Measurements from ENCODE around the gene OR1E1.
"Not testable (repeated sequence)": the region's sequence is repeated elsewhere in the genome, so short reads cannot be mapped to it uniquely, and the experiment has no call there.

The OR1E1 gene, protein sequence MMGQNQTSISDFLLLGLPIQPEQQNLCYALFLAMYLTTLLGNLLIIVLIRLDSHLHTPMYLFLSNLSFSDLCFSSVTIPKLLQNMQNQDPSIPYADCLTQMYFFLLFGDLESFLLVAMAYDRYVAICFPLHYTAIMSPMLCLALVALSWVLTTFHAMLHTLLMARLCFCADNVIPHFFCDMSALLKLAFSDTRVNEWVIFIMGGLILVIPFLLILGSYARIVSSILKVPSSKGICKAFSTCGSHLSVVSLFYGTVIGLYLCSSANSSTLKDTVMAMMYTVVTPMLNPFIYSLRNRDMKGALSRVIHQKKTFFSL

DNA sequence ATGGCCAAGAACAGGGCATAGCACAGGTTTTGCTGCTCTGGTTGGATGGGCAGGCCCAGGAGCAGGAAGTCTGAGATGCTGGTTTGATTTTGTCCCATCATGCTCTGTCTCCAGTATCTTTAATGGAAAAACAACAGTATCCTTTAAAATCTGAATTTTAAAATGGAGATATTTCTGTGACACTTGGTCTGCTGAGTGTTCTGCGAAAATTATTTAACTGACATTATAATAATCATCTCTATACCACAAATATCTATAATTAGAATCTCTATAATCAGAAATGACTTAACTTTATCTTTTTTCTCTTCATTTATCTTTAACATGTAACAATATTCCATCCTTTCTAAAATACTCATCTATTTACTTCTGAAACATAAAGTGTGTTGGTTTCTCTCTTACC is at the start of gene OR1E1:
TSS of gene OR1E1 (minus strand) at position 101 of the 400 bp plus-strand sequence. CDS start at position 101, 0 bp downstream.
- DNase-seq, result no peak

DNA sequence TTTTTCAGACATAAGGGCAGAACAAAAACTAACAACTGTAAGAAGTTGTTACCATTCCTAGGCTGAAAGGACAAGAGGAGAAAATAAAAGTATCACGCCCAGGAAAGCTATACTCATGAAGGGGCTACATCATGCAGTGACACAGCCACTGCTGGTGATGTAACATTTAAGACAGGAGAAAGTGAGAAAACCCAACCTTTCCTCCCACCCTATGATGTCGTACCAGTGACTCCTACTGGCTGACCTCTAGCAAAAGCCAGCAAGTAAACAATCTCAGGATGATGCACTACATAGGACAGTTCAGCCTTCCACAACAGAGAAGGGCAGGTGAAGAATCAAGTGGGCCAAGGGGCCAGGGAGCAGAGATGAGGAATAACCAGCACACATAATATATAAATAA is 49.4 kb upstream of the OR1E1 start:
- DNase-seq, result no peak

DNA sequence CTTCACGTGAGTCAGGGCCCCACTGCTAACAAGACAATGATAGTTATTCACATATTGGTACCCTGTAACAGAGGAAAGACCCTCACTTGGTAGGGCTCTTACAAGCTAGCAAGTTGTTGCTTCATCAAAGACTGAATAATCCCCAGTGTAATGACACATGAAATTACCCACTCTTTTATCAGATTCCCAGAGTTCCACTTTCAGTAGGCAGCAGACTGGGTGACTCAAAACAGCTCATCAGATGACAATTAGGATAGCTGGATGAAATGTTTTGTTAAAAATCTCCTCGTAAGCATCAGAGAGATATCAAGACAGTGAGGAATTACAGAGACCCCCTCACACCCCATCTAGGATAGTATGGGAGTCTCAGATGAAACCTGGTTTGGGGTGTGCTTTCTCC is 42.2 kb upstream of the OR1E1 start:
- no peak for DNase-seq

DNA sequence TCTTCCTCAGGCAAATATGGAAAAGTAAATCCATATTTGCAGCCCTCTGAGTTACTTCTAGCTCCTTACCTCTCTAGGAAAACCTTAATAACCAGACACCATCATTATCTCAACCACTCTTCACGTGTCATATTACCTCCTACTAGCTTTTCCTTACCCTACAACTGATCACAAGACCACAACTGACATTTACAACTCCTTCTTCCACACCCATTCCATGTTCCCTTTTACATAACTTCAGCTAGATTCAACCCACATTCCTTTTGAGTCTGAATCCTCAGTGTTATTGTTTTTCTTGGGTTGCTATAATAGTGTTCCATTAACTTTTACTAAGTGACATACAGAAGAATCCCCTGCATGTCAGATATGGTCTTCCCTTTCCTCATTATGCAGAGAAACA is 40.2 kb upstream of the OR1E1 start:
- no peak for DNase-seq

GRCh38 chr17:3433741-3434140 is 35.5 kb upstream of the OR1E1 start, which contains the start of gene OR1E2:
Gene OR1E2, minus strand, starts transcription at chr17:3433841. Its CDS starts 0 bp downstream, at chr17:3433841.
- no peak for DNase-seq

GRCh38 chr17:3433215-3433614 is 35.0 kb upstream of the OR1E1 start:
- DNase-seq, result not testable (repeated sequence)

DNA sequence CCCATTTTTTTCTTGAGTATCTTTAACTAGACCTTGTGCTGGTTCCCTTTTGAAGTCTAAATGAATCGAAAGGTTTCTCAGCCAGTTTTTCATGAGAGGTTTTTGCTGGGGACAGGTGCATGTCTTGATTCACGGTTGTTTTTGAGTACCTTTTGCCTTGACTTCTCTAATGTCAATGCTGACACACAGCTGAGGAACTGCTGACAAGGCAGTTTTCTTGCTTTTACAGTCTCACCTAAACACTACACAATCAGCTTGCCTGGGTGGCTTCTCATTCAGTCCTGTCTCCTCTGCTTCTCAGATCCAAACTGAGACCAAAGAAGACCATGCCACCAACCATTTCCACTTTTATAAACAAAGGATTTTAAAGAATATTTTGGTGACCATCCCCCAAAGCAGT is 20.0 kb upstream of the OR1E1 start:
- no peak for DNase-seq

- no peak for DNase-seq
These were observed 17.4 kb upstream of the OR1E1 start for GRCh38 chr17:3415610-3416009.

DNA sequence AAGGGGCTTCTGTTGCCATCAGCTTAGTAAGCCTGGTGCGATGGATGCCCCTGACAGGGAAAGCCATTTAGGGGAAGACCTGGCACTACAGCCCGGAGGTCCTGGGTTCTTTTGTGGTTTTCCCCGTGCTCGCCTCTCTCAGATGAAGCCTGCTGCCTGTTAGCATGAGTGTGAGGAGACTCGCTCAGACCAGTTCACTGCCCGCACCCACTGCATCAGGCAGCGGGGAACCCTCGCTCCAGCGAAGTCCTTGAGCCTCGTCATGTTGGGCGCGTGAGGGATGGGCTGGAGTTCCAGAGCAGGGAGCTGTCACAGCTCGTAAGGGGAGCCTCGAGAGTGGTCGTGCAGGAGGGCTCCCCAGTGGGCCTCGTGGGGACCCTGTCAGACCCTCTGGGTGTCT is 14.0 kb upstream of the OR1E1 start:
- not testable (repeated sequence) for DNase-seq

DNA sequence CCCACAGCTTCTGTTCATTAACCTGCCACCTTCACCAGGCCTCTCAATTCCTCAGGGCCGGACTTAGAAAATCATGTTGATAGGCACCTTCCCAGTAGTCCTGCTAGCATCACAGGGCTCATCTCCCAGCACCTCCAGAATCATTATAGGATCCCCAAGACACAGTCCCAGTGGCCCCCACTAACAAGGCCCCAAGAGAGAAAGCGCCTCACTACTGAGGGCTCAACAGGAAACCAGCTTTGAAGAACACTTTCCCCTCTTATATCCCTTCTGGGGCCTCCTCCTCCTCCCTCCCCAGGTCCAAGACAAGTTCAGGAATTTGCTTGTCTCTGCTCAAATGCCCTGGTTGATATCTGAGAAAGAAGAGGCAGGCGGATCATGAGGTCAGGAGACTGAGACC is 12.9 kb upstream of the OR1E1 start, which contains the start of gene OR3A3:
TSS of gene OR3A3 (plus strand) at position 301 of the 400 bp plus-strand sequence.
- DNase-seq, result no peak

DNA sequence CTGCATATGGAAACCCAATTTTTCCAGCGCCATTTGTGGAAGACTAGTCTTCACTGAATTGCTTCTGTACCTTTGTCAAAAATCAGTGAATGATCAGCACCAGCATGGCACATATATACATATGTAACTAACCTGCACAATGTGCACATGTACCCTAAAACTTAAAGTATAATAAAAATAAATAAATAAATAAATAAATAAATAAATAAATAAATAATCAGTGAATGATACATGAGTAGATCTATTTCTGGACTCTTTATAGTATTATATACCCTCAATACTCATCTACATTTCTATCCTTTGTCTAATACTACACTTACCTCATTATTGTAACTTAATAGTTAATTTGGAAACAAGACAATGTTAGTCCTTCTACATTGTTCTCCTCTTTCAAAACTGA is 5.6 kb upstream of the OR1E1 start:
- DNase-seq, result not testable (repeated sequence)

DNA sequence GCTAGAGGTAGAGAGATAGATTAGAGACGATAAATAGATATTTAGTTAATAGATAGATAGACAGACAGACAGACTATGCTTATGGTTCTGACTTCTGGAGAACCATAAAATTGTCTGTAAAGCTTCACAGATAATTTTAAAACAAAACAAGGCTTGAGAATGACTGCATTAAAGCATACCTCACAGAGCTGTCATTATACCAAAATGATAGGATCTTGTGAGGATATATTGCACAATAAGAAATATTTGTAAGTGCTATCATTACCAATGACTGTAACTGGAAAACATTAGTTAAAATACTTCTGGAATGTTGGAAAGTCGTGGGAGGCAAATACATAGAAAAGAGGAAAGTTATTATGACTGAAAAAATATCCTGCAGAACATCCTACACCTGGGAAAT is 3.6 kb upstream of the OR1E1 start:
- no peak for DNase-seq

- DNase-seq, result no peak
These were observed 1.8 kb upstream of the OR1E1 start for GRCh38 chr17:3400055-3400454.

DNA sequence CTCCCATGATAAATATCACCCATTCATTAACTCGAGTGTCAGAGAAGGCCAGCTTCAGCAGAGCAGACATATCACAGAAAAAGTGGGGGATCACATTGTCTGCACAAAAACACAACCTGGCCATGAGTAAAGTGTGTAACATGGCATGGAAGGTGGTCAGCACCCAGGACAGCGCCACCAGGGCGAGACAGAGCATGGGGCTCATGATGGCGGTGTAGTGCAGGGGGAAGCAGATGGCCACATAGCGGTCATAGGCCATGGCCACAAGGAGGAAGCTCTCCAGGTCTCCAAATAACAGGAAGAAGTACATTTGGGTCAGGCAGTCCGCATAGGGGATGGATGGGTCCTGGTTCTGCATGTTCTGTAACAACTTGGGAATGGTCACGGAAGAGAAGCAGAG is 409 bp downstream of the OR1E1 start:
- not testable (repeated sequence) for DNase-seq

GRCh38 chr17:3389791-3390190 is 8.4 kb downstream of the OR1E1 start:
- DNase-seq, result no peak

DNA sequence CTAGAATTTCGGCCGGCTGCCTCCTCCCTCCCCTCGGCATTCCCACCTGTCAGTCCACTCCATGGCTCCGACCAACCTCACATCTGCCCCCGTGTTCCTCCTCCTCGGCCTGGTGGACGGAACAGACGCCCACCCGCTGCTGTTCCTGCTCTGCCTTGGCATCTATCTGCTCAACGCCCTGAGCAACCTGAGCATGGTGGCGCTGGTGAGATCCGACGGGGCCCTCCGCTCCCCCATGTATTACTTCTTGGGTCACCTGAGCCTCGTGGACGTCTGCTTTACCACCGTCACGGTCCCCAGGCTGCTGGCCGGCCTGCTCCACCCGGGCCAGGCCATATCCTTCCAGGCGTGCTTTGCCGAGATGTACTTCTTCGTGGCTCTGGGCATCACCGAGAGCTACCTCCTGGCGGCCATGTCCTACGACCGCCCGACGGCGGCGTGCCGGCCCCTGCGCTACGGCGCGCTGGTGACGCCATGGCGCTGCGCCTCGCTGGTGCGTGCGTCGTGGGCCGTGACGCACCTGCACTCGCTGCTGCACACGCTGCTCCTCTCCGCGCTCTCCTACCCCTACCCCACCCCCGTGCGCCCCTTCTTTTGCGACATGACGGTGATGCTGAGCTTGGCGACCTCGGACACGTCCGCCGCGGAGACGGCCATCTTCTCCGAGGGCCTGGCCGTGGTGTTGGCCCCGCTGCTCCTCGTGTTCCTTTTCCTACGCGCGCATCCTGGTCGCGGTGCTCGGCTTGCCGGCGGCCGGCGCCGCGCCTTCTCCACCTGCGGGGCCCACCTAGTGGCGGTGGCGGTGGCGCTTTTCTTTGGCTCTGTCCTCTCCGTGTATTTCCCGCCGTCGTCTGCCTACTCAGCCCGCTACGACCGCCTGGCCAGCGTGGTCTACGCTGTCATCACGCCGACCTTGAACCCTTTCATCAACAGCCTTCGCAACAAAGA is 12.1 kb downstream of the OR1E1 start, which contains the start of gene OR3A2:
TSS of gene OR3A2 (minus strand) at position 440 of the 948 bp plus-strand sequence.
- DNase-seq, result no peak

DNA sequence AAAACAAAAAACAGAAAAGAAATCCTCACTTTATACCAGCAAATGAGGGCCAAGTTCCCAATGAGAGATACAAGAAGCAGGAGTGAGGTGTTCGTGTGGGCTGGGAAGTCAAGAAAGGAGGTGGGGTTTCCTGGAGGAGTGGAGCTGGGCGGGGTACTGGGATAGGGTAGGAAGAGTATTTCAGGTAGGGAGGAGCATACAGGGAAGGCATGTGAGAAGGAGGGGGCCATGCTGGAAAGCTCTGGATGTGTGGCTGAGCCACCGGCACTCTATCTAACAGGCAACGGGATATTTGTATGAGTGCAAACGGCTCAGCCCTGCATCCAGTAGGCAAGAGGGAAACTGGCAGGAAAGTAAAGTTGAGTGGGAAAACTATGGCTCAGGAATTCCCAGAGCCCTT is 16.3 kb downstream of the OR1E1 start:
- DNase-seq, result no peak

- no peak for DNase-seq
These were observed 19.9 kb downstream of the OR1E1 start for GRCh38 chr17:3378321-3378720.

DNA sequence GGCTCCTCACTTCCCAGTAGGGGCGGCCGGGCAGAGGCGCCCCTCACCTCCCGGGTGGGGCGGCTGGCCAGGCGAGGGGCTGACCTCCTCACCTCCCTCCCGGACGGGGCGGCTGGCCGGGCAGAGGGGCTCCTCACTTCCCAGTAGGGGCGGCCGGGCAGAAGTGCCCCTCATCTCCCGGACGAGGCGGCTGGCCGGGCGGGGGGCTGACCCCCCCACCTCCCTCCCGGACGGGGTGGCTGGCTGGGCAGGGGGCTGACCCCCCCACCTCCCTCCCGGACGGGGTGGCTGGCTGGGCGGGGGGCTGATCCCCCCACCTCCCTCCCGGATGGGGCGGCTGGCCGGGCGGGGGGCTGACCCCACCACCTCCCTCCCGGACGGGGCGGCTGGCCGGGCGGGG is 27.0 kb downstream of the OR1E1 start:
- DNase-seq, result not testable (repeated sequence)
